WI38 (cell line): Measurements from ENCODE around the gene CPPED1.

Experiments used
- H3K4me3 ChIP-seq: 2 replicates; pipeline ENCODE4 v1.5.1; 2011; ENCODE audit warnings: low read depth, mild to moderate bottlenecking, control low read depth, low read length
- TF ChIP-seq, protein P1 (sequence below): IDR thresholded peaks from 2 replicates; pipeline ENCODE4 v1.5.1; 2012; ENCODE audit warnings: low read depth, mild to moderate bottlenecking, control low read depth, low read length

Gene CPPED1

DNA sequence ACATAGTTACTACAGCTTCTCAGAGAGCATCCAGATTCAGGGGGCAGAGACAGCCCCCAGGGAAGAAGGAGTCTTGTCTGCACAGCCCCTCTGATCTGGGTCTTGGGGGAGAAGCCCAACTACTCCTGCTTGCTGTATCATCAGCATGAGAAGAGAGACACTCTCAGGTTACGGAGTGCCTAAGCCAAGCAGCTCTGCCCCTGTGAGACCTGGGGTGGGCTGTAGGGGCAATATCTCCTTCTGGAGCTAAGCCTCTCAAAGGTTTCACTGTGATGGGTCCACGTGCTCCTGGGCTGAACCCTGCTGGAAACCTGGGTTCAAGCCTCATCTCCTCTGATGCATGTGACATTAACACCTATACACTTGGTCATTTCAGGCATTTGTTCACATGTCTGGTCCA, 123.2 kb downstream of the CPPED1 start:
- TF ChIP-seq, protein P1, sequence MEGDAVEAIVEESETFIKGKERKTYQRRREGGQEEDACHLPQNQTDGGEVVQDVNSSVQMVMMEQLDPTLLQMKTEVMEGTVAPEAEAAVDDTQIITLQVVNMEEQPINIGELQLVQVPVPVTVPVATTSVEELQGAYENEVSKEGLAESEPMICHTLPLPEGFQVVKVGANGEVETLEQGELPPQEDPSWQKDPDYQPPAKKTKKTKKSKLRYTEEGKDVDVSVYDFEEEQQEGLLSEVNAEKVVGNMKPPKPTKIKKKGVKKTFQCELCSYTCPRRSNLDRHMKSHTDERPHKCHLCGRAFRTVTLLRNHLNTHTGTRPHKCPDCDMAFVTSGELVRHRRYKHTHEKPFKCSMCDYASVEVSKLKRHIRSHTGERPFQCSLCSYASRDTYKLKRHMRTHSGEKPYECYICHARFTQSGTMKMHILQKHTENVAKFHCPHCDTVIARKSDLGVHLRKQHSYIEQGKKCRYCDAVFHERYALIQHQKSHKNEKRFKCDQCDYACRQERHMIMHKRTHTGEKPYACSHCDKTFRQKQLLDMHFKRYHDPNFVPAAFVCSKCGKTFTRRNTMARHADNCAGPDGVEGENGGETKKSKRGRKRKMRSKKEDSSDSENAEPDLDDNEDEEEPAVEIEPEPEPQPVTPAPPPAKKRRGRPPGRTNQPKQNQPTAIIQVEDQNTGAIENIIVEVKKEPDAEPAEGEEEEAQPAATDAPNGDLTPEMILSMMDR: no peak
- H3K4me3 ChIP-seq: no peak overlapping the region

DNA sequence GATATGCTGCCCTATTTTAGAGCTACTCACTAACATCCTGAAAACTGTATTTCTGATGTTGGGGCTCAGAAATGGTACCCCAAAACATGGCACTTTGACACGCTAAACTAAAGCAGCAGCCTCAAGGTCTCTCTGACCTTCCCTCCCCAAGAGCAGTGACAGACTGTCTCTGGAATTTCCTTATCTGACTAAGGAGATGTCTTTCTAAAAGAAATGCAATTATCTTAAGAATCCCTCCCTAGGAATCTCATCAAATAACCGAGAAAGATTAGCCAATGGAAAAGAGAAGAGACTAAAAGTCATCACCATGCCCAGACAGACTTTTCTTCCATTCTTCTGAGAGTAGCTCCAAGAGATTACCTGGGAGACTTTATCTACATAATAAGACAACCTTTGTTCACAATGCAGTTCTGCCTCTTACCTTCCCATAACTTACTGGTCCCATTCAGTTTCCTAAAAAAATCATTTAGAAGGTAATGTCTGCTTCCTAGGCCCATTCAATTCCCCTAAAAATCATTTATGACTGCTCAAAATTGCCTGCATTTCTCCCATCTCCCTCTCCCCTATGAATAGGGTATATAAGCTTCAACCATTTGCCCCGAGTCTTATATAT, 123.9 kb downstream of the CPPED1 start:
- no peak overlapping the region for H3K4me3 ChIP-seq
- TF ChIP-seq, protein P1: no peak

DNA sequence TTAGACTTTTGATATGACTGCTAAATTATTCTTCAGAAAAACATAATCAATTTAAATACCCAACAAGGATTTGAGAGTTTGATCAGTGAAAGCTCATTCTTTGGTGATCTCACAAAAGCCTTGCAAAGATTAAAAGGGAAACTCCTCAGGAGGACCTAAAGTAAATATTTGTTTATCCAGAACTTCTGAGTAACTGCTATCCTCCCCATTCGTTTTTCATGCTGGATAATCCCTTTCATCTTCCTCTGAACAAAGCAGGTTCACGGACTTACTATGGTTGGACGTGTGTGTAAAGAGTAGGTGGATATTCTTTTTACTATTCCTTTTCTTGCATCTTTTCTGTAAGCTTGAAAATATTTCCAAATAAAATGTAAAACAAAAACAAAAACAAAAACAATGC, 124.7 kb downstream of the CPPED1 start:
- H3K4me3 ChIP-seq: no peak overlapping the region
- TF ChIP-seq, protein P1: no peak

DNA sequence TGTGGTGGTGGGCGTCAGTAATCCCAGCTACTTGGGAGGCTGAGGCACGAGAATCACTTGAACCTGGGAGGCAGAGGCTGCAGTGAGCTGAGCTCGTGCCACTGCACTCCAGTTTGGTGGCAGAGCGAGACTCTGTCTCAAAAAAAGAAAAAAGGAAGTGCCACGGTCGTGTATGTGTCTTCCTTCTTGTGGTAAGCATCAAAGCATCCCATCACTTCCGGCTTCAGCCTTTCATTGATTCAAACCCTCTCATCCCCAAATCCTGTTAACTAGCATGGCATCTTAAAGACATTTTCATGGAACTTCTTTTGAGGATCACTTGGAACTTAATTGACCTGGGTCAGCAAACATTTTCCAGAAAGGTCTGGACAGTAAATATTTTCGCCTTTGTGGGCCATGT, 126.2 kb downstream of the CPPED1 start:
- TF ChIP-seq, protein P1: no peak
- H3K4me3 ChIP-seq: no peak overlapping the region

DNA sequence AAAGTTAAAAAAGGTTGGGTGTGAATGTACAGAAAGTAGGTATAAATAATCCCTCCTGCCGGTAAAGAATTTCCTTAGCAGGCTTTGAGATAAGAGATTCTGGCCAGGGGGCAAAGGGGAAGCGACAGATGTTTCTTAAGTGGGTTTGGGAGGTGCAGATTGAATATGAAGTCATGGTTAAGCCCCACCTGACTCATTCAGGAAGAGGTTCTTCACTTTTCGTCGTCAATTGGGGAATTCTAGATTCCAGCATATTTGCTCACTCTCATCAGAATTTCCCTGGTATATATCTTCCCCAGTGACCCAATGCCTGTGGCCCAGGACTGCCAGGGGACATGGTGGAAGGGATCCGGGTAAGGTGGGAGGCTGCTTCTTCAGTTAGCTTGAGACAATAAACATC, 127.8 kb downstream of the CPPED1 start:
- no peak overlapping the region for H3K4me3 ChIP-seq
- TF ChIP-seq, protein P1: no peak

DNA sequence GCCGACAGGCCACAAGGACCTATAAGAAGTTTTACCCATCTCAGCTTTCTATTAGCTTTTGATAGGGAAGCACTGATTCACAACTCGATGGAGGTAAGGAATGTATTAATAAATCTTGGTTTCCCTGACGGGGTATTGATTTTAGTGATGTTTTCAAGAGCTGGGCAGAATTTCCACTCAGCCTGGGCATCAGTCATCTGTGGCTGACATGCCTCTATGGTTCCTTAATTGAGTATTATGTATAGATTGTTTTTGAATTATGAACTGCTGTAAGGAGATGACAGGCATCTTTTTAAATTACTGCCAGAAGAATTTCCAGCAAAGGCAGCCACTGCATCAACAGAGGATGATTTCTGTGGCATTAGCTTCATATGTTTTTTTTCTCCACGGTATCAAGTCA, 128.6 kb downstream of the CPPED1 start:
- H3K4me3 ChIP-seq: no peak overlapping the region
- TF ChIP-seq, protein P1: no peak

DNA sequence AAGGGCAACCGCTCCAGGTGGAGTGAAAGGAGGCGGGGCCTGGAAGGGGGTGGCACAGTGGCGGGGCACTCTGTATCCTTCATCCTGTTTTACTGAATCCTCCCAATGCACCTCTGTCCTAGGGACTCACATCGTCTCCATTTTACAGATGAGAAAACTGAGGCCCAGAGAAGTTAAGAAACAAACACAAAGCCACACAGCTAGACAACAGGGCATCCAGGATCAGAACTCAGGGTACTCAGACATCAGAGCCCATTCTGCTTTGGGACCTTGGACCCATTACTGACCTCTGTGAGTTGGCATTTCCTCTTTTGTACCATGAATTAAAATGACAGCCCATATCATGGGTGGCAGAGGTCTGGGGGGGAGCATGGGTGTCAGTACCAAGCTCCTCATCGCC, 129.2 kb downstream of the CPPED1 start:
- no peak overlapping the region for H3K4me3 ChIP-seq
- TF ChIP-seq, protein P1: no peak
